ENCODE measurements around the gene LRRN1.

DNA sequence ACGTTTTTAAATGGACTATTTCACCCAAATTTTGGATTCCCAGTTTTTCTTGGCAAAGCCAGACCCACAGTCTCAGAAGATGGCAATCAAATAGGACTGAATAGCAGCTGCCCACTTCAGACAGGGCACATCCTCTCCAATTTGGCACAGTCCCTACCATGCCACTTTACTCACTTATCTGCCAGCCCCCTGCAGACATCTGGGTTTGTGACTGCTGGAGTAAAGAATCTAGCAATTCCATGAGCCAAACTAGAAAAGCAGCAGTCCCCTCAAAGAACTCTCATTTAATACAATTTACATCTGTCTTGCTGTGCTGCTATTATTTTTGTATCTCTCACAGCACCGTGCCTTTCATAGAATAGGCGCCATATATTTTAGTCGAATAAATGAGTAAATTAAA, 16.0 kb upstream of the LRRN1 start:
- TF ChIP-seq CTCF (IDR thresholded peaks at IDR 0.05): no peak
- TF ChIP-seq POLR2AphosphoS5 (IDR thresholded peaks at IDR 0.05): no peak
- no peak for TF ChIP-seq POLR2A (IDR thresholded peaks at IDR 0.05)
